HG03460 (cell line): ENCODE measurements around the gene DNAJC3.
"Not testable (repeated sequence)": the region's sequence is repeated elsewhere in the genome, so short reads cannot be mapped to it uniquely, and the experiment has no call there.

Source experiments
- ATAC-seq: cut with Tn5 transposase; IDR thresholded peaks from one replicate; pipeline ENCODE4 v1.9.1; 2021; ENCODE audit not compliant: unreplicated experiment

Gene DNAJC3

GRCh38 chr13:95712846-95713245 lies 35.9 kb downstream of the DNAJC3 start:
- not testable (repeated sequence) for ATAC-seq

GRCh38 chr13:95713651-95714050 lies 36.7 kb downstream of the DNAJC3 start:
- ATAC-seq: no peak

- ATAC-seq: no peak
Observed at GRCh38 chr13:95714142-95714832, 37.3 kb downstream of the DNAJC3 start.

GRCh38 chr13:95716231-95716630 lies 39.3 kb downstream of the DNAJC3 start:
- no peak for ATAC-seq

GRCh38 chr13:95722241-95722640 lies 45.3 kb downstream of the DNAJC3 start:
- ATAC-seq: no peak

GRCh38 chr13:95723438-95723837 lies 46.5 kb downstream of the DNAJC3 start:
- no peak for ATAC-seq

- ATAC-seq: no peak
Observed at GRCh38 chr13:95724252-95724651, 47.3 kb downstream of the DNAJC3 start.

GRCh38 chr13:95726876-95727275 lies 49.9 kb downstream of the DNAJC3 start:
- no peak for ATAC-seq

GRCh38 chr13:95728957-95729356 lies 52.0 kb downstream of the DNAJC3 start:
- ATAC-seq: no peak

GRCh38 chr13:95734124-95734523 lies 57.2 kb downstream of the DNAJC3 start:
- ATAC-seq: no peak

- ATAC-seq: not testable (repeated sequence)
Observed at GRCh38 chr13:95740071-95740978, 63.4 kb downstream of the DNAJC3 start.

- ATAC-seq: no peak
Observed at GRCh38 chr13:95740979-95741320, 64.0 kb downstream of the DNAJC3 start.

GRCh38 chr13:95741584-95742563 lies 64.9 kb downstream of the DNAJC3 start:
- no peak for ATAC-seq

GRCh38 chr13:95743192-95743591 lies 66.3 kb downstream of the DNAJC3 start:
- no peak for ATAC-seq

GRCh38 chr13:95745289-95745688 lies 68.3 kb downstream of the DNAJC3 start:
- ATAC-seq: no peak

- ATAC-seq: no peak
Observed at GRCh38 chr13:95745752-95746151, 68.8 kb downstream of the DNAJC3 start.

- ATAC-seq: no peak
Observed at GRCh38 chr13:95749545-95749944, 72.6 kb downstream of the DNAJC3 start.

- ATAC-seq: no peak
Observed at GRCh38 chr13:95752677-95753076, 75.7 kb downstream of the DNAJC3 start.

GRCh38 chr13:95754069-95754468 lies 77.1 kb downstream of the DNAJC3 start:
- ATAC-seq: no peak

- ATAC-seq: no peak
Observed at GRCh38 chr13:95756072-95756471, 79.1 kb downstream of the DNAJC3 start.

GRCh38 chr13:95762626-95763025 lies 85.7 kb downstream of the DNAJC3 start:
- not testable (repeated sequence) for ATAC-seq
